Adrenal gland (tissue), 5 donors: Measurements from ENCODE around the gene MTFR1L.

ENCODE experiments used
- POLR2A ChIP-seq, 2 donors: fragments of 450-650 bp; IDR thresholded peaks; one replicate each; pipeline ENCODE4 v1.6.1; 2017; ENCODE audit warnings: antibody characterized with exemption in 2 of 2, mild to moderate bottlenecking in 2 of 2, moderate library complexity in 1 of 2
- TF ChIP-seq, protein P1 (sequence below), 6 experiments: fragments of 450-650 bp in 4 of 6; fragments of 200-600 bp in 2 of 6; sonication (generic) in 1 of 6; IDR thresholded peaks; 1 replicate in 5 of 6; 2 replicates in 1 of 6; pipeline versions ENCODE4 v1.5.1 to v1.8.0; 2016 to 2021; ENCODE audit warnings: antibody characterized with exemption in 6 of 6, mild to moderate bottlenecking in 2 of 6, moderate library complexity in 1 of 6
- donor health status: DM: no; HTN: no; CAD: no.

DNA sequence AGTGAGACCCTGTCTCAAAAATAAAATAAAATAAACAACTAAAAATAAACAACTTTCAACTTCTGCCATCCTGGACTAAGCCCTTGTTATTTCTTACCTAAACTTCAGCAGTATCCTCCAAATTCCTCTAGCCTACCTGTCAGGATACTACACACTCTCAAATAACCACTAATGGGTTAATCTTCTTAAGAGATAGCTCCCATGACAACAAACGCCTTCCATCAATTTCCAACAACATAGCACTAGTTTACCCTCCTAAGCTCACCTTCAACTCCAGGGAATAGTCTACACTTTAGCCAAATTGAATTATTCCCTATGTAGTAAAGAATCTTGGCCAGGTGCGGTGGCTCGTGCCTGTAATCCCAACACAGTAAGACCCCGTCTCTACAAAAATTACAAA is 28.2 kb downstream of the MTFR1L start:
- TF ChIP-seq, protein P1, sequence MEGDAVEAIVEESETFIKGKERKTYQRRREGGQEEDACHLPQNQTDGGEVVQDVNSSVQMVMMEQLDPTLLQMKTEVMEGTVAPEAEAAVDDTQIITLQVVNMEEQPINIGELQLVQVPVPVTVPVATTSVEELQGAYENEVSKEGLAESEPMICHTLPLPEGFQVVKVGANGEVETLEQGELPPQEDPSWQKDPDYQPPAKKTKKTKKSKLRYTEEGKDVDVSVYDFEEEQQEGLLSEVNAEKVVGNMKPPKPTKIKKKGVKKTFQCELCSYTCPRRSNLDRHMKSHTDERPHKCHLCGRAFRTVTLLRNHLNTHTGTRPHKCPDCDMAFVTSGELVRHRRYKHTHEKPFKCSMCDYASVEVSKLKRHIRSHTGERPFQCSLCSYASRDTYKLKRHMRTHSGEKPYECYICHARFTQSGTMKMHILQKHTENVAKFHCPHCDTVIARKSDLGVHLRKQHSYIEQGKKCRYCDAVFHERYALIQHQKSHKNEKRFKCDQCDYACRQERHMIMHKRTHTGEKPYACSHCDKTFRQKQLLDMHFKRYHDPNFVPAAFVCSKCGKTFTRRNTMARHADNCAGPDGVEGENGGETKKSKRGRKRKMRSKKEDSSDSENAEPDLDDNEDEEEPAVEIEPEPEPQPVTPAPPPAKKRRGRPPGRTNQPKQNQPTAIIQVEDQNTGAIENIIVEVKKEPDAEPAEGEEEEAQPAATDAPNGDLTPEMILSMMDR (IDR thresholded peaks at IDR 0.05), result no peak
- no peak for TF ChIP-seq POLR2A (IDR thresholded peaks at IDR 0.05)
